GM23338 (cell line): ENCODE measurements around the gene IGFBP5. TPM values are rescaled to one million over a fixed set of nuclear protein-coding genes. Genes with fewer than 3 reads are reported as not detected.

Experiments
- ATAC-seq: fragments of 200-7000 bp; cut with Tn5 transposase; 3 replicates; pipeline ENCODE4 v1.9.1; 2020
- DNase-seq: peaks from one replicate; pipeline ENCODE4 v3.0.0-alpha.2; 2015; ENCODE audit warnings: low spot score
- H2AFZ ChIP-seq: fragments of 200-600 bp; sonication (generic); 2 replicates; pipeline ENCODE4 v1.8.0; 2016; ENCODE audit warnings: antibody characterized with exemption, mild to moderate bottlenecking, moderate library complexity
- H3F3A ChIP-seq: fragments of 200-600 bp; sonication (generic); replicated peaks from 2 replicates; pipeline ENCODE4 v1.8.0; 2017; ENCODE audit warnings: antibody characterized with exemption, mixed run types, low read depth
- H3K27ac ChIP-seq: fragments of 200-600 bp; sonication (generic); 2 replicates; pipeline ENCODE4 v1.6.1; 2016; ENCODE audit warnings: low read depth
- H3K27me3 ChIP-seq: fragments of 200-600 bp; sonication (generic); 2 replicates; pipeline ENCODE4 v1.8.0; 2016; ENCODE audit warnings: mild to moderate bottlenecking, mixed run types, moderate library complexity; ENCODE audit not compliant: insufficient read depth
- H3K36me3 ChIP-seq: fragments of 200-600 bp; sonication (generic); 2 replicates; pipeline ENCODE4 v1.8.0; 2016; ENCODE audit warnings: mild to moderate bottlenecking; ENCODE audit not compliant: insufficient read depth
- H3K4me1 ChIP-seq: fragments of 200-600 bp; sonication (generic); 2 replicates; pipeline ENCODE4 v1.8.0; 2016; ENCODE audit warnings: mild to moderate bottlenecking, moderate library complexity; ENCODE audit not compliant: insufficient read depth
- H3K4me2 ChIP-seq: fragments of 200-600 bp; sonication (generic); 2 replicates; pipeline ENCODE4 v1.7.1; 2017; ENCODE audit warnings: mixed run types
- H3K4me3 ChIP-seq: fragments of 200-600 bp; sonication (generic); 2 replicates; pipeline ENCODE4 v1.6.1; 2016; ENCODE audit warnings: mixed run types
- H3K79me2 ChIP-seq: fragments of 200-600 bp; sonication (generic); replicated peaks from 2 replicates; pipeline ENCODE4 v1.8.0; 2017; ENCODE audit warnings: mild to moderate bottlenecking; ENCODE audit not compliant: insufficient read depth
- H3K9me2 ChIP-seq: fragments of 200-600 bp; sonication (generic); 2 replicates; pipeline ENCODE4 v1.8.0; 2017; ENCODE audit not compliant: insufficient read depth
- H4K20me1 ChIP-seq: fragments of 200-600 bp; sonication (generic); replicated peaks from 2 replicates; pipeline ENCODE4 v1.8.0; 2017; ENCODE audit warnings: mild to moderate bottlenecking; ENCODE audit not compliant: insufficient read depth
- H3K27ac Mint-ChIP-seq: 2 replicates; pipeline ENCODE4 v1.8.0; 2020; ENCODE audit warnings: inconsistent platforms, mild to moderate bottlenecking, moderate library complexity, mixed read lengths
- H3K27me3 Mint-ChIP-seq: 3 replicates; pipeline ENCODE4 v1.8.0; 2022; ENCODE audit warnings: low read depth, mild to moderate bottlenecking, moderate library complexity, mixed read lengths, inconsistent platforms; ENCODE audit not compliant: insufficient read depth, poor library complexity
- H3K36me3 Mint-ChIP-seq: 3 replicates; pipeline ENCODE4 v1.8.0; 2021; ENCODE audit warnings: low read depth, mild to moderate bottlenecking, inconsistent platforms, moderate library complexity, mixed read lengths
- H3K4me1 Mint-ChIP-seq: 3 replicates; pipeline ENCODE4 v1.8.0; 2020; ENCODE audit warnings: mild to moderate bottlenecking, inconsistent platforms, mixed read lengths
- H3K4me3 Mint-ChIP-seq: 3 replicates; pipeline ENCODE4 v1.8.0; 2021; ENCODE audit warnings: moderate library complexity, mild to moderate bottlenecking, inconsistent platforms, mixed read lengths
- H3K9me3 Mint-ChIP-seq: 3 replicates; pipeline ENCODE4 v1.8.0; 2020; ENCODE audit warnings: moderate library complexity, mild to moderate bottlenecking, inconsistent platforms, mixed read lengths
- CREB1 ChIP-seq: fragments of 250-450 bp; sonication (Bioruptor Pico); IDR thresholded peaks from 2 replicates; pipeline ENCODE4 v1.5.0; 2020; ENCODE audit warnings: low read depth, mild to moderate bottlenecking, moderate library complexity
- CTCF ChIP-seq, 2 experiments: fragments of 200-600 bp in 1 of 2; sonication (generic) in 1 of 2; conservative IDR thresholded peaks; 2 replicates each; pipeline versions ENCODE4 v1.5.1 to v1.6.1; 2016 to 2017; ENCODE audit warnings: antibody characterized with exemption in 2 of 2, low read depth in 2 of 2, mild to moderate bottlenecking in 2 of 2, moderate library complexity in 1 of 2
- ETS1 ChIP-seq: IDR thresholded peaks from 2 replicates; pipeline ENCODE4 v1.6.1; 2016; ENCODE audit warnings: antibody characterized with exemption
- EZH2 ChIP-seq: fragments of 200-600 bp; sonication (generic); IDR thresholded peaks from one replicate; pipeline ENCODE4 v1.8.0; 2017; ENCODE audit warnings: antibody characterized with exemption, mild to moderate bottlenecking, low read depth; ENCODE audit not compliant: unreplicated experiment
- EZH2phosphoT487 ChIP-seq: fragments of 200-600 bp; sonication (generic); IDR thresholded peaks from one replicate; pipeline ENCODE4 v1.8.1; 2018; ENCODE audit warnings: antibody characterized with exemption; ENCODE audit not compliant: unreplicated experiment
- JUNB ChIP-seq: IDR thresholded peaks from one replicate; pipeline ENCODE4 v1.6.1; 2016; ENCODE audit warnings: antibody characterized with exemption; ENCODE audit not compliant: unreplicated experiment
- NANOG ChIP-seq: IDR thresholded peaks from 2 replicates; pipeline ENCODE4 v1.6.1; 2016; ENCODE audit warnings: antibody characterized with exemption, borderline replicate concordance
- POLR2AphosphoS5 ChIP-seq: IDR thresholded peaks from 2 replicates; pipeline ENCODE4 v1.6.1; 2016; ENCODE audit warnings: antibody characterized with exemption, low read depth
- REST ChIP-seq: IDR thresholded peaks from one replicate; pipeline ENCODE4 v1.6.1; 2018; ENCODE audit warnings: antibody characterized with exemption; ENCODE audit not compliant: unreplicated experiment
- STAT1 ChIP-seq: IDR thresholded peaks from one replicate; pipeline ENCODE4 v1.6.1; 2016; ENCODE audit warnings: antibody characterized with exemption; ENCODE audit not compliant: unreplicated experiment
- ZNF114 ChIP-seq: fragments of 250-450 bp; sonication (Bioruptor Pico); IDR thresholded peaks from 2 replicates; pipeline ENCODE4 v1.5.0; 2020; ENCODE audit warnings: mild to moderate bottlenecking, moderate library complexity
- ZNF331 ChIP-seq: fragments of 250-450 bp; sonication (Bioruptor Pico); IDR thresholded peaks from 2 replicates; pipeline ENCODE4 v1.5.0; 2020; ENCODE audit warnings: low read depth, mild to moderate bottlenecking, moderate library complexity
- ZNF462 ChIP-seq: fragments of 250-450 bp; sonication (Bioruptor Pico); IDR thresholded peaks from 2 replicates; pipeline ENCODE4 v1.5.0; 2020; ENCODE audit warnings: mild to moderate bottlenecking, moderate library complexity
- polyA plus RNA-seq: library from polyadenylated mRNA; unstranded; fragments of >200 nt; fragmentation: Nextera tagmentation; extraction: Ambion mirVana; gene quantifications from 2 replicates; pipeline ENCODE4 v1.2.1, GENCODE V29; 2016
- total RNA-seq: library from RNA; depleted of rRNA; stranded (reverse); fragments of >200 nt; shearing (Covaris generic); gene quantifications from 2 replicates; pipeline ENCODE4 v1.2.3, GENCODE V29; 2014

The IGFBP5 gene
- total and polyA plus RNA-seq, 2 experiments from 2014 or later = 0.70 to 2.5 TPM

- H3K4me3 Mint-ChIP-seq = no peak overlapping the region
- Histone ChIP-seq H4K20me1 (no peaks in the 10 kb centered on the region), H3K27me3 (no peaks in the 10 kb centered on the region), H3K4me3 (no peak overlapping the region), H3K36me3 (no peaks in the 10 kb centered on the region), H3K9me2 (peaks cover 6% of the 10 kb centered on the region; the same call in 1 of the 2 replicates), H2AFZ (peak overlapping the region; percentile 87), H3K4me2 (no peak overlapping the region), H3K4me1 (no peaks in the 10 kb centered on the region), H3F3A (no peaks in the 10 kb centered on the region), H3K27ac (no peak overlapping the region), H3K79me2 (no peaks in the 10 kb centered on the region)
- TF ChIP-seq EZH2phosphoT487 = no peak
- TF ChIP-seq EZH2 = no peak
- TF ChIP-seq STAT1 = no peak
- TF ChIP-seq CREB1 (CRISPR knock-in tag) = no peak
- no peak for TF ChIP-seq CTCF (conservative IDR thresholded peaks at IDR 0.05; ENCODE audit: low read depth in 2 of 2)
- no peak for TF ChIP-seq JUNB
- no peak for TF ChIP-seq ZNF114 (CRISPR knock-in tag)
- no peak for TF ChIP-seq ETS1
- TF ChIP-seq POLR2AphosphoS5 = no peak
- no peak for TF ChIP-seq ZNF462 (CRISPR knock-in tag)
- TF ChIP-seq NANOG = no peak
- no peak for TF ChIP-seq REST
- TF ChIP-seq ZNF331 (CRISPR knock-in tag) = no peak
- no peak overlapping the region for H3K27ac Mint-ChIP-seq
- peaks cover 5% of the 10 kb centered on the region; the same call in 1 of the 3 replicates for H3K9me3 Mint-ChIP-seq
- DNase-seq = no peak
- no peaks in the 10 kb centered on the region for H3K36me3 Mint-ChIP-seq
- no peaks in the 10 kb centered on the region for H3K4me1 Mint-ChIP-seq
- ATAC-seq = no peak; the same call in 2 of the 3 replicates
- H3K27me3 Mint-ChIP-seq = peaks cover 2% of the 10 kb centered on the region
Observed at GRCh38 chr2:216711348-216711747, 16.0 kb upstream of the IGFBP5 start.
